Measurements from ENCODE around the gene LAMA3.

- TF ChIP-seq CTCF (IDR thresholded peaks at IDR 0.05) (no peak), POLR2A (IDR thresholded peaks at IDR 0.05) (no peak)
Observed at GRCh38 chr18:23924813-23925212, 235.6 kb downstream of the LAMA3 start.
